GM18870 (cell line): ENCODE results near the gene TEX13B.

ENCODE experiments used
- ATAC-seq: cut with Tn5 transposase; IDR thresholded peaks from one replicate; pipeline ENCODE4 v1.9.1; 2021; ENCODE audit warnings: moderate library complexity; ENCODE audit not compliant: unreplicated experiment

The TEX13B gene

GRCh38 chrX:107940095-107940494 is 42.1 kb downstream of the TEX13B start:
- no peak for ATAC-seq

GRCh38 chrX:107936434-107936730 is 45.8 kb downstream of the TEX13B start:
- no peak for ATAC-seq

GRCh38 chrX:107935664-107936433 is 46.3 kb downstream of the TEX13B start:
- ATAC-seq = no peak

GRCh38 chrX:107935200-107935599 is 47.0 kb downstream of the TEX13B start:
- ATAC-seq = no peak

- ATAC-seq = no peak
Measured at GRCh38 chrX:107934262-107934661, 47.9 kb downstream of the TEX13B start.
